ENCODE results near the gene DPF3.

- TF ChIP-seq CTCF (IDR thresholded peaks at IDR 0.05) (no peak), POLR2A (IDR thresholded peaks at IDR 0.05) (no peak)
These were observed 118.8 kb downstream of the DPF3 start for GRCh38 chr14:72774894-72775620.

All from esophagus squamous epithelium (tissue), 4 donors.